WTC11 (cell line): Measurements from ENCODE around the gene FAM227B. TPM values are rescaled to one million over a fixed set of nuclear protein-coding genes. Genes with fewer than 3 reads are reported as not detected.

Experiments
- ATAC-seq: fragments of 200-7000 bp; cut with Tn5 transposase; 2 replicates; pipeline ENCODE4 v1.10.0; 2021; ENCODE audit warnings: mild to moderate bottlenecking, moderate library complexity
- CTCF ChIA-PET: fragments of 300-600 bp; sonication (Branson Sonifier 250); formaldehyde crosslinking; loops from one replicate; lab custom pipeline; 2021; ENCODE audit warnings: antibody characterized with exemption; lab: Charles Lee
- POLR2A ChIA-PET: fragments of 350-600 bp; sonication (Branson Sonifier 250); formaldehyde crosslinking; loops from one replicate; lab custom pipeline; 2021; ENCODE audit warnings: antibody characterized with exemption; lab: Charles Lee
- DNase-seq: peaks from one replicate; pipeline ENCODE4 v3.0.0; 2021; ENCODE audit warnings: low spot score
- H3K27ac Mint-ChIP-seq: 2 replicates; pipeline ENCODE4 v1.8.0; 2021; ENCODE audit warnings: mixed read lengths
- H3K27me3 Mint-ChIP-seq: 2 replicates; pipeline ENCODE4 v1.8.0; 2021; ENCODE audit warnings: low read depth, mild to moderate bottlenecking, moderate library complexity, mixed read lengths
- H3K36me3 Mint-ChIP-seq: 2 replicates; pipeline ENCODE4 v1.8.0; 2021; ENCODE audit warnings: mixed read lengths
- H3K4me1 Mint-ChIP-seq: 2 replicates; pipeline ENCODE4 v1.8.0; 2022; ENCODE audit warnings: mixed read lengths
- H3K4me3 Mint-ChIP-seq: 2 replicates; pipeline ENCODE4 v1.8.0; 2021; ENCODE audit warnings: mild to moderate bottlenecking, moderate library complexity, mixed read lengths
- H3K9me3 Mint-ChIP-seq: 2 replicates; pipeline ENCODE4 v1.8.0; 2021; ENCODE audit warnings: mixed read lengths
- ESRRA ChIP-seq: sonication (generic); formaldehyde crosslinking; IDR thresholded peaks from 2 replicates; pipeline ENCODE4 v1.8.1; 2022; ENCODE audit warnings: mild to moderate bottlenecking, missing genetic modification reagents, borderline replicate concordance
- FOXJ3 ChIP-seq: sonication (generic); formaldehyde crosslinking; IDR thresholded peaks from 2 replicates; pipeline ENCODE4 v1.9.0; 2021; ENCODE audit warnings: missing genetic modification reagents, mild to moderate bottlenecking, borderline replicate concordance
- HMGA2 ChIP-seq: fragments of 250-450 bp; sonication (Bioruptor Pico); IDR thresholded peaks from 2 replicates; pipeline ENCODE4 v1.4.0; 2021; ENCODE audit warnings: mild to moderate bottlenecking, moderate library complexity
- OVOL2 ChIP-seq: fragments of 250-450 bp; sonication (Bioruptor Pico); IDR thresholded peaks from 2 replicates; pipeline ENCODE4 v1.9.0; 2021; ENCODE audit warnings: mild to moderate bottlenecking, borderline replicate concordance
- SMAD4 ChIP-seq: sonication (generic); formaldehyde crosslinking; IDR thresholded peaks from 2 replicates; pipeline ENCODE4 v1.8.0; 2022; ENCODE audit warnings: mild to moderate bottlenecking, missing genetic modification reagents
- SOX15 ChIP-seq: fragments of 250-450 bp; sonication (Bioruptor Pico); IDR thresholded peaks from 2 replicates; pipeline ENCODE4 v1.9.0; 2021; ENCODE audit warnings: mild to moderate bottlenecking
- TP53 ChIP-seq: sonication (generic); formaldehyde crosslinking; IDR thresholded peaks from 2 replicates; pipeline ENCODE4 v1.8.1; 2023; ENCODE audit warnings: mild to moderate bottlenecking, missing genetic modification reagents
- ZNF121 ChIP-seq: sonication (generic); formaldehyde crosslinking; IDR thresholded peaks from 2 replicates; pipeline ENCODE4 v1.8.0; 2023; ENCODE audit warnings: missing genetic modification reagents
- ZNF138 ChIP-seq: sonication (generic); formaldehyde crosslinking; conservative IDR thresholded peaks from 2 replicates; pipeline ENCODE4 v1.8.1; 2022; ENCODE audit warnings: mild to moderate bottlenecking, moderate library complexity, missing genetic modification reagents
- ZNF232 ChIP-seq: sonication (generic); formaldehyde crosslinking; IDR thresholded peaks from 2 replicates; pipeline ENCODE4 v1.8.0; 2022; ENCODE audit warnings: mild to moderate bottlenecking, missing genetic modification reagents
- ZNF396 ChIP-seq: fragments of 250-450 bp; sonication (Bioruptor Pico); IDR thresholded peaks from 2 replicates; pipeline ENCODE4 v1.8.0; 2021; ENCODE audit warnings: mild to moderate bottlenecking, moderate library complexity, borderline replicate concordance
- ZNF423 ChIP-seq: fragments of 250-450 bp; sonication (Bioruptor Pico); IDR thresholded peaks from 2 replicates; pipeline ENCODE4 v2.1.2; 2022; ENCODE audit warnings: mild to moderate bottlenecking, moderate library complexity
- ZNF671 ChIP-seq: fragments of 250-450 bp; sonication (Bioruptor Pico); IDR thresholded peaks from 2 replicates; pipeline ENCODE4 v1.8.0; 2021; ENCODE audit warnings: mild to moderate bottlenecking
- total RNA-seq: library from RNA; stranded (reverse); gene quantifications from 3 replicates; pipeline ENCODE4 v1.2.3, GENCODE V29; 2021
- TF ChIP-seq, protein P1 (sequence below): sonication (generic); formaldehyde crosslinking; IDR thresholded peaks from 2 replicates; pipeline ENCODE4 v1.8.1; 2022; ENCODE audit warnings: mild to moderate bottlenecking, moderate library complexity, missing genetic modification reagents
- TF ChIP-seq, protein P2 (sequence below): sonication (generic); formaldehyde crosslinking; IDR thresholded peaks from 2 replicates; pipeline ENCODE4 v1.8.1; 2023; ENCODE audit warnings: mild to moderate bottlenecking, moderate library complexity, missing genetic modification reagents
- TF ChIP-seq, protein P3 (sequence below): sonication (generic); formaldehyde crosslinking; IDR thresholded peaks from 2 replicates; pipeline ENCODE4 v1.8.1; 2023; ENCODE audit warnings: mild to moderate bottlenecking, missing genetic modification reagents, borderline replicate concordance
- TF ChIP-seq, protein P4 (sequence below): fragments of 250-450 bp; sonication (Bioruptor Pico); IDR thresholded peaks from 2 replicates; pipeline ENCODE4 v1.9.0; 2021; ENCODE audit warnings: moderate library complexity, mild to moderate bottlenecking, inconsistent platforms, borderline replicate concordance
- TF ChIP-seq, protein P5 (sequence below): sonication (generic); formaldehyde crosslinking; IDR thresholded peaks from 2 replicates; pipeline ENCODE4 v1.8.0; 2023; ENCODE audit warnings: mild to moderate bottlenecking, missing genetic modification reagents
- TF ChIP-seq, protein P6 (sequence below): sonication (generic); formaldehyde crosslinking; IDR thresholded peaks from 2 replicates; pipeline ENCODE4 v1.8.0; 2023; ENCODE audit warnings: missing genetic modification reagents

FAM227B gene
- total RNA-seq, 1 experiment from 2014 or later: 6.8 TPM

DNA sequence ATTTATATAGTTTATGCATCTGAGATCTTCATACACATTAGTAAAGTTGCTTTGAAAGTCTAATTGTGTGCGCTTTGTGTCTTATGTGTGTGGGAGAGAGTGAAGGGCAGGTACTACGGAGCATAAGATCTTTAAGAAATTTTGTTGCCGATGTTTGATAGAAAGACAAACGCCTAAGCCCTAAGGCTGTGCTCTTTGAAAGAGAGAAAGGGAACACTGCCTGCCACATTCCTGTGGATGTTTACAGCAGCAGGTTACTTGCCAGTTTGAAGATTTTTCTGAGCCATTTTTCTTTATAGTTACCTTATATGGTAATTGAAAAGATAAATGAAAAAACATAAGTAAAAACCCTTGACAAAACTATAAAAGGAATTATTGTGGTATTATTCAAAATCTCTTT, 17.2 kb upstream of the FAM227B start:
- peaks cover 20% of the 10 kb centered on the region for H3K36me3 Mint-ChIP-seq
- TF ChIP-seq SMAD4 (CRISPR knock-in tag) (no peak), ZNF396 (no peak), ZNF671 (no peak), ZNF232 (CRISPR knock-in tag) (no peak), SOX15 (CRISPR knock-in tag) (no peak), ZNF423 (CRISPR knock-in tag) (no peak), ZNF121 (no peak), HMGA2 (CRISPR knock-in tag) (no peak), TP53 (CRISPR knock-in tag) (no peak)
- TF ChIP-seq, protein P1, sequence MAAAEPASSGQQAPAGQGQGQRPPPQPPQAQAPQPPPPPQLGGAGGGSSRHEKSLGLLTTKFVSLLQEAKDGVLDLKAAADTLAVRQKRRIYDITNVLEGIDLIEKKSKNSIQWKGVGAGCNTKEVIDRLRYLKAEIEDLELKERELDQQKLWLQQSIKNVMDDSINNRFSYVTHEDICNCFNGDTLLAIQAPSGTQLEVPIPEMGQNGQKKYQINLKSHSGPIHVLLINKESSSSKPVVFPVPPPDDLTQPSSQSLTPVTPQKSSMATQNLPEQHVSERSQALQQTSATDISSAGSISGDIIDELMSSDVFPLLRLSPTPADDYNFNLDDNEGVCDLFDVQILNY (CRISPR knock-in tag): no peak
- H3K4me3 Mint-ChIP-seq: no peak overlapping the region
- H3K27ac Mint-ChIP-seq: peak overlapping the region; percentile 11; the same call in 1 of the 2 replicates
- H3K9me3 Mint-ChIP-seq: no peaks in the 10 kb centered on the region
- ChIA-PET CTCF (interaction anchor here (0.7 kb wide), 1 partner anchor 195 kb away, joined by 3 read pairs; no protein-coding TSS in a partner anchor), POLR2A (interaction anchor here (0.6 kb wide), 1 partner anchor 14 kb away, joined by 3 read pairs; no protein-coding TSS in a partner anchor)
- peaks cover 11% of the 10 kb centered on the region for H3K4me1 Mint-ChIP-seq
- ATAC-seq (no peak), DNase-seq (no peak)
- no peaks in the 10 kb centered on the region for H3K27me3 Mint-ChIP-seq

DNA sequence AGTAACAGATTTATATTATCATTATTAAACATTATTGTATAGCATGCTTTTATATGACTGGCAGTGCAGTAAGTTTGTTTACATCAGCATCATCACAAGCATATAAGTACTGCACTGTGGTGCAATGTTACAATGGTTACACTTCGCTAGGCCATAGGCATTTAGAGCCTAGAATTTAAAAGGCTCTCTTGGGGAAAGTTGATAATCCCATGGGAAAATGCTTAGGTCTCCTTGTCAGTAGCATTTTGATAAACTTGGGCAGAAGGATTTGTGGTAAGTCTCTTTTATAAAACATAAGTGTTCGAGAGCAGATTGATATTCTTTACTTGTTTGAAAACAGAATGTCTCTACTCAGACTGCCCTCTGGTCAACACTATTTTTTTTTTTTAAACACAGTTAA, 7.8 kb upstream of the FAM227B start:
- peaks cover 46% of the 10 kb centered on the region for H3K36me3 Mint-ChIP-seq
- H3K4me1 Mint-ChIP-seq: peaks cover 2% of the 10 kb centered on the region; the same call in 1 of the 2 replicates
- no peaks in the 10 kb centered on the region for H3K27me3 Mint-ChIP-seq
- ChIA-PET CTCF (no interaction called here), POLR2A (no interaction called here)
- no peak for TF ChIP-seq ESRRA (CRISPR knock-in tag)
- TF ChIP-seq ZNF138 (CRISPR knock-in tag): no peak
- TF ChIP-seq, protein P2, sequence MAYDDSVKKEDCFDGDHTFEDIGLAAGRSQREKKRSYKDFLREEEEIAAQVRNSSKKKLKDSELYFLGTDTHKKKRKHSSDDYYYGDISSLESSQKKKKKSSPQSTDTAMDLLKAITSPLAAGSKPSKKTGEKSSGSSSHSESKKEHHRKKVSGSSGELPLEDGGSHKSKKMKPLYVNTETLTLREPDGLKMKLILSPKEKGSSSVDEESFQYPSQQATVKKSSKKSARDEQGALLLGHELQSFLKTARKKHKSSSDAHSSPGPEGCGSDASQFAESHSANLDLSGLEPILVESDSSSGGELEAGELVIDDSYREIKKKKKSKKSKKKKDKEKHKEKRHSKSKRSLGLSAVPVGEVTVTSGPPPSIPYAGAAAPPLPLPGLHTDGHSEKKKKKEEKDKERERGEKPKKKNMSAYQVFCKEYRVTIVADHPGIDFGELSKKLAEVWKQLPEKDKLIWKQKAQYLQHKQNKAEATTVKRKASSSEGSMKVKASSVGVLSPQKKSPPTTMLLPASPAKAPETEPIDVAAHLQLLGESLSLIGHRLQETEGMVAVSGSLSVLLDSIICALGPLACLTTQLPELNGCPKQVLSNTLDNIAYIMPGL (CRISPR knock-in tag): no peak
- TF ChIP-seq FOXJ3 (CRISPR knock-in tag): no peak
- TF ChIP-seq, protein P3, sequence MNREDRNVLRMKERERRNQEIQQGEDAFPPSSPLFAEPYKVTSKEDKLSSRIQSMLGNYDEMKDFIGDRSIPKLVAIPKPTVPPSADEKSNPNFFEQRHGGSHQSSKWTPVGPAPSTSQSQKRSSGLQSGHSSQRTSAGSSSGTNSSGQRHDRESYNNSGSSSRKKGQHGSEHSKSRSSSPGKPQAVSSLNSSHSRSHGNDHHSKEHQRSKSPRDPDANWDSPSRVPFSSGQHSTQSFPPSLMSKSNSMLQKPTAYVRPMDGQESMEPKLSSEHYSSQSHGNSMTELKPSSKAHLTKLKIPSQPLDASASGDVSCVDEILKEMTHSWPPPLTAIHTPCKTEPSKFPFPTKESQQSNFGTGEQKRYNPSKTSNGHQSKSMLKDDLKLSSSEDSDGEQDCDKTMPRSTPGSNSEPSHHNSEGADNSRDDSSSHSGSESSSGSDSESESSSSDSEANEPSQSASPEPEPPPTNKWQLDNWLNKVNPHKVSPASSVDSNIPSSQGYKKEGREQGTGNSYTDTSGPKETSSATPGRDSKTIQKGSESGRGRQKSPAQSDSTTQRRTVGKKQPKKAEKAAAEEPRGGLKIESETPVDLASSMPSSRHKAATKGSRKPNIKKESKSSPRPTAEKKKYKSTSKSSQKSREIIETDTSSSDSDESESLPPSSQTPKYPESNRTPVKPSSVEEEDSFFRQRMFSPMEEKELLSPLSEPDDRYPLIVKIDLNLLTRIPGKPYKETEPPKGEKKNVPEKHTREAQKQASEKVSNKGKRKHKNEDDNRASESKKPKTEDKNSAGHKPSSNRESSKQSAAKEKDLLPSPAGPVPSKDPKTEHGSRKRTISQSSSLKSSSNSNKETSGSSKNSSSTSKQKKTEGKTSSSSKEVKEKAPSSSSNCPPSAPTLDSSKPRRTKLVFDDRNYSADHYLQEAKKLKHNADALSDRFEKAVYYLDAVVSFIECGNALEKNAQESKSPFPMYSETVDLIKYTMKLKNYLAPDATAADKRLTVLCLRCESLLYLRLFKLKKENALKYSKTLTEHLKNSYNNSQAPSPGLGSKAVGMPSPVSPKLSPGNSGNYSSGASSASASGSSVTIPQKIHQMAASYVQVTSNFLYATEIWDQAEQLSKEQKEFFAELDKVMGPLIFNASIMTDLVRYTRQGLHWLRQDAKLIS (CRISPR knock-in tag): no peak
- TF ChIP-seq, protein P4, sequence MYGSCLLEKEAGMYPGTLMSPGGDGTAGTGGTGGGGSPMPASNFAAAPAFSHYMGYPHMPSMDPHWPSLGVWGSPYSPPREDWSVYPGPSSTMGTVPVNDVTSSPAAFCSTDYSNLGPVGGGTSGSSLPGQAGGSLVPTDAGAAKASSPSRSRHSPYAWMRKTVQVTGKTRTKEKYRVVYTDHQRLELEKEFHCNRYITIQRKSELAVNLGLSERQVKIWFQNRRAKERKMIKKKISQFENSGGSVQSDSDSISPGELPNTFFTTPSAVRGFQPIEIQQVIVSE (CRISPR knock-in tag): no peak
- TF ChIP-seq, protein P5, sequence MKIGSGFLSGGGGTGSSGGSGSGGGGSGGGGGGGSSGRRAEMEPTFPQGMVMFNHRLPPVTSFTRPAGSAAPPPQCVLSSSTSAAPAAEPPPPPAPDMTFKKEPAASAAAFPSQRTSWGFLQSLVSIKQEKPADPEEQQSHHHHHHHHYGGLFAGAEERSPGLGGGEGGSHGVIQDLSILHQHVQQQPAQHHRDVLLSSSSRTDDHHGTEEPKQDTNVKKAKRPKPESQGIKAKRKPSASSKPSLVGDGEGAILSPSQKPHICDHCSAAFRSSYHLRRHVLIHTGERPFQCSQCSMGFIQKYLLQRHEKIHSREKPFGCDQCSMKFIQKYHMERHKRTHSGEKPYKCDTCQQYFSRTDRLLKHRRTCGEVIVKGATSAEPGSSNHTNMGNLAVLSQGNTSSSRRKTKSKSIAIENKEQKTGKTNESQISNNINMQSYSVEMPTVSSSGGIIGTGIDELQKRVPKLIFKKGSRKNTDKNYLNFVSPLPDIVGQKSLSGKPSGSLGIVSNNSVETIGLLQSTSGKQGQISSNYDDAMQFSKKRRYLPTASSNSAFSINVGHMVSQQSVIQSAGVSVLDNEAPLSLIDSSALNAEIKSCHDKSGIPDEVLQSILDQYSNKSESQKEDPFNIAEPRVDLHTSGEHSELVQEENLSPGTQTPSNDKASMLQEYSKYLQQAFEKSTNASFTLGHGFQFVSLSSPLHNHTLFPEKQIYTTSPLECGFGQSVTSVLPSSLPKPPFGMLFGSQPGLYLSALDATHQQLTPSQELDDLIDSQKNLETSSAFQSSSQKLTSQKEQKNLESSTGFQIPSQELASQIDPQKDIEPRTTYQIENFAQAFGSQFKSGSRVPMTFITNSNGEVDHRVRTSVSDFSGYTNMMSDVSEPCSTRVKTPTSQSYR (CRISPR knock-in tag): no peak
- no peak for TF ChIP-seq OVOL2 (CRISPR knock-in tag)
- TF ChIP-seq ZNF396: no peak
- TF ChIP-seq, protein P6, sequence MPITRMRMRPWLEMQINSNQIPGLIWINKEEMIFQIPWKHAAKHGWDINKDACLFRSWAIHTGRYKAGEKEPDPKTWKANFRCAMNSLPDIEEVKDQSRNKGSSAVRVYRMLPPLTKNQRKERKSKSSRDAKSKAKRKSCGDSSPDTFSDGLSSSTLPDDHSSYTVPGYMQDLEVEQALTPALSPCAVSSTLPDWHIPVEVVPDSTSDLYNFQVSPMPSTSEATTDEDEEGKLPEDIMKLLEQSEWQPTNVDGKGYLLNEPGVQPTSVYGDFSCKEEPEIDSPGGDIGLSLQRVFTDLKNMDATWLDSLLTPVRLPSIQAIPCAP: no peak
- peaks cover 16% of the 10 kb centered on the region for H3K9me3 Mint-ChIP-seq
- DNase-seq (no peak), ATAC-seq (no peak)
- no peak overlapping the region for H3K4me3 Mint-ChIP-seq
- H3K27ac Mint-ChIP-seq: no peak overlapping the region
